ENCODE measurements around the gene CAV3.

CAV3 gene

DNA sequence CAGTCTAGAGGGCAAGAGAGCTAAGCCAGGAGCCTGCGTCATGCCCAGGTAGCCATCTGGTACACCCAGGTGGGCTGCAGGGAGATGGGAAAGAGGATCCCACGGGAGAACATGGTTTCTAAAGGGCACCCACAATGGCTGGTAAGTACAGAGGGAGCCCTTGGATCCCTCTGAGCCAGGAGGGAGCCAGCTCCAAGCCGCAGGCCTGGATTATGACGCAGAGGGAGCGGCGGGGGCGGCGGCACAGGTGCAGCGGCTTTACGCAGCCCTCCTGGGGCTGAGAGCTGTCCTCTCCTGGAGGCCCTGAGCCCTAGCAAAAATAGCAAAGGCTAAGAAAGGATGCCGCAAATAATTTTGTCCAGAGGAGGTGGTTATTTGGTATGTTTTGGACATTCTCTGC, 2.8 kb downstream of the CAV3 start:
- DNase-seq, result no peak

DNA sequence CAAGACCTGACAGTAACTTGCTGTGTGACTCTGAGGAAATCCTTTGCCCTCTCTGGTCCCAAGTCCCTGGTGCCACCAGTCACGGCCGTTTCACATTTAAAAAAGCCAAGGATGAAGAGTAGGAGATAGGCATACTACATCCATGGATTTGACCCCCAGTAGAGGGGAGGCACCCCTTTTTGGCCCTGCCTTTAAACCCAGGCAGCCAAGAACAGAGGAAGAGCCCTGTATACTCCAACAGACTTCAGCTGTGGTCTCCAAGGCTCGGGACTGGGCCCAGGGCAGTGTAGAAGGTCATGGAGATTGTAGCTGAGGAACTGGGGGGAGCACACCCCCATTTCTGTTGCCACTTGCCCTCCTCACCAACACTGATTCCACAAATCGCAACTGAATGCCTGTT, 3.7 kb downstream of the CAV3 start:
- DNase-seq, result no peak

DNA sequence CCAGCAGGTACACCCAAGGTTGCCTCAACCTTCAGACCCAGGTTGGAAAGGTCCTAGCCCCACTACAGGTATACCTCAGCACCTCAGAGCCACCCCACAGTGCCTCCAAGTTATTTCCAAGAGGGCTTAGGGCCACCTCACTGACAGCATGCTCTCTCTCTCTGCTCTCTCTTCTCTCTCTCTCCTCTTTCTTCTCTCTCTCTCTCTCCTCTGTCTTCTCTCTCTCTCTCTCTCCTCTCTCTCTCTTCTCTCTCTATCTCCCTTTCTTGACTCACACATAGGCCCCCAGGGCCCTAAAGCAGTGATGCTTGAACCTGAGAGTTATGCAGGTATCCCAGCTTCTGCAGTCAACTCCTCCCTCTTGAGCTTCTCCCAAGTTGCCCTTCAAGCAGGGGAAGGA, 4.2 kb downstream of the CAV3 start:
- DNase-seq, result no peak

DNA sequence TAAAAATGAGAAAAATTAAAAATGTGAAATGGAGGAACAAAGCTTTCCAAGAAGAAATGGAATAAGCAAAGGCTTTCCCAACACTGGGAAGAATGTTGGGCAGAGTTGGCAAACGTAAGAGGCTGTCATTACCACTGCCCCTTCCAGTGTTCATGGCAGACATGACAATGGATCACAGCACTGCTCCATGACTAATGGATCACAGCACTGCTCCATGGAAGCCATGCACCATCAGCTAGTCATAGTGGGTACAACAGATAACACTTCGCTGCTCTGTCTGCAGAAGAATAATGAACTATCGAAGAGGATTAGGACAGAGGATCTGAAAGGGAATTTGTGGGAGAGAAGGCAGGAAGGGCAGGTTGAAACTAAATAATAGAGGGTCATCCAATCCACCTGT, 5.0 kb downstream of the CAV3 start:
- DNase-seq, result no peak

- no peak for DNase-seq
These were observed 6.3 kb downstream of the CAV3 start for GRCh38 chr3:8739757-8740504.

DNA sequence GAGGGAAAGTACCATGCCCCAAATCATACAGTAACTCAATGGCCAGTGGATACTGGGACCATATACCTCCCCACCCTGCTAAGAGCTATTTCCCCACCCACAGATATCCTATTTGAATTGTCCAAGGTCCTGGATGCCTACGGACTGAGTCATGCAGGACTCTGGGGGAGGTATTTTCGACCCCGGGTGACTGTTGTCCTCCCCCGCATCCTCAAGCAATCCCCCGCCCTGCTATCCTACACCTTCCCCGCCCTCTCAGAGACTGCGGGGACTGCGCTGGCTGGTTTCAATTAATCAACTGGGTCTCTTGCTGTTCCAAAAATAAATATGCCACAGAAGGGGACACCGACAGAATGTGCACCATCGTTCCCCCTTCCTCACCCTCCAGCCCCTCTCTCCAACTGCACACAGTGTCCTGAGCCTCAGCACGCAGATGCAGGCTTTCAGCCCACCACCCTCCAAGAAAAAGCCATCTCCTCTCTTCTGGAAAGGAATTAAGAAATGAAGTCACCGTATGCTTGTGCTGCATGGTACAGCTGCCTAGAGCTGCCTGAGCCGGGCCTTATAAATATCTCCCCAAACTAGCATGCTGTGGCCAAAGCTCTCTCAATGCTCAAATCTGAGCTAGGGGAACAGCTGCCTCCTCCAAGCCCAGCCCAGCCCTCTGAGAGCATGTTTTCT, 8.1 kb downstream of the CAV3 start:
- DNase-seq, result no peak

DNA sequence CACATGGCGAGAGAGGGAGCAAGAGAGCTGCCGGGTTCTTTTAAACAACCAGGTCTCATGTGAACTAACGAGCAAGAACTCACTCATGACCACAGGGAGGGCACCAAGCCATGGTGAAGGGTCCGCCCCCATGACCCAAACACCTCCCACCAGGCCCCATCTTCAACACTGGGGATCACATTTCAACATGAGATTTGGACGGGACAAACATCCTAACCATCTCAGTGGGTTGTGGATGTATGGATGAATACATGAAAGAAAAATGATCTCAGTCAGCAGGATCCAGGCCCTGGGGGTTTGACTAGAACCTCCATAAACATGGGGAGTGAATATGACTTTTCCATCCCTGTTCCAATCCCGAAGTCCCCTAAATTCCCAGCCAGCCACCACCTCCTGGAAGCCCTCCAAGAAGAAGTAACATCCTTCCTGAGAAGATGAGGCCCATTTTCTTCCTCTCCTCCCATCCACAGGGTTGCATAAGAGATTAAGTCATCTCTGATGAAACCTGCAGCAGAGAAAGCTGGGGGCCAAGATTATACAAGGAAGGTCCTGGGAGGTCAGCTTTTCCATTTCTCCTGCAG, 9.5 kb downstream of the CAV3 start:
- no peak for DNase-seq

DNA sequence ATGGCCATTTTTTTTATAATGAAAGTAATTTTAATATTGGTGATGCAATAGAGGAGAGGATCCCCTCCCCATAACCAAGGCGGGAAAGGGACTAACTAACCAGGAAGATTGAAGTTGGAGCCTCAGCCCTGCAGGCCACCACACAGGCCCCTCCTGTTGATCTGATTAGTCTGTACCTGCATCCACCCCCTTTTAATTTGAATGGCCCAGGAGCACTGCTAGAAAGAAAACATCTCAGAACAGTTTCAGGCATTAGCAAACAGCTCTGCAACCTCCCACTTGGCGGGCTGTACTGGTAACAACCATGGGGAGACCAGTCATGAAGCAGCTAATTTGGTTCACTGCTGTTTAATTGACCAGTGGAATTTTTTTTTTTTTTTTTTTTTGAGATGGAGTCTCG, 10.3 kb downstream of the CAV3 start:
- no peak for DNase-seq

GRCh38 chr3:8745619-8746370, 12.2 kb downstream of the CAV3 start:
- no peak for DNase-seq

DNA sequence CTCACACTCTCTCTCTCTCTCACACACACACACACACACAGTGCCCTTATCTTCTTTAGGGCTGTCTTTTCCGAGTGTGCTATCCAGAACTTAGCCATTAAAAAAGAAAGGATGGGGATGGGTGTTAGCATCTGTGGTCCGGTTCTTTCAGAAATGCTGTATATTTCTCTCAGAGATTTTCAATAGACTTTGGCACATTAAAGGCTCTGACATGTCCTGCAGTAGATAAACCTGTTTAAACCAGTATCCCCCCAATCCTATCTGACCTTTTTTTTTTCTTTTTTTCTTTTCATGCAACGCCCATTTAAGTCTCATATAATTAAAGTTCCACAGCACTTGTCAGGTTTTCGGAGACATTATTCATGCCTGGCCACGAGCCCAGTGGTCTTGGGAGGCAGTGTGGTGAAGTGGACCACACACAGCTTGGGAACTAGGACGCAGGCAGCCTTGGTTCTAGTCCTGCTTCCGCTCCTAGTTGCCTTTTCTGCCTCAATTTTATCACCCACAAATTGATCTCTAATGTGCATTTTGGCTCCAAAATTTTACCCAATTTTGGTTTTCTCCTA, 13.3 kb downstream of the CAV3 start:
- DNase-seq, result no peak

GRCh38 chr3:8749316-8749715, 15.7 kb downstream of the CAV3 start:
- no peak for DNase-seq

DNA sequence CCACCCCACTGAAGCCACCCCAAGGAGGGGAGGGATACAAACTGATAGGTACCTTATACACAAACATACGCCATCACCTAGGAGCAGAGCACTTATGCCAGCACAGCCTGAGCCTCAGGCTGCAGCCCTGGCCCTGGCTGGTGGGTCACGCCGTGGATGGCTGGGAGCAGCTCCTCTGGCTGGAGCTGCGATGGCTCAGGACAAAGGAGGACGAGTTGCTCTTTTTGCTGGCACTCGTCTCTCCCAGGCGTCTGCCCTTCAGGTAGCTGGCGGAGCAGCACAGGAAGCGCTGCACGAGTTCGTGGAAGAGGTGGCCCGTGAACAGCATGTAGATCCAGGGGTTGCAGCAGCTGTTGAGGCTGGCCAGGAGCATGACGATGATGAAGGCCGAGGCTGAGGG, 19.2 kb downstream of the CAV3 start:
- no peak for DNase-seq

DNA sequence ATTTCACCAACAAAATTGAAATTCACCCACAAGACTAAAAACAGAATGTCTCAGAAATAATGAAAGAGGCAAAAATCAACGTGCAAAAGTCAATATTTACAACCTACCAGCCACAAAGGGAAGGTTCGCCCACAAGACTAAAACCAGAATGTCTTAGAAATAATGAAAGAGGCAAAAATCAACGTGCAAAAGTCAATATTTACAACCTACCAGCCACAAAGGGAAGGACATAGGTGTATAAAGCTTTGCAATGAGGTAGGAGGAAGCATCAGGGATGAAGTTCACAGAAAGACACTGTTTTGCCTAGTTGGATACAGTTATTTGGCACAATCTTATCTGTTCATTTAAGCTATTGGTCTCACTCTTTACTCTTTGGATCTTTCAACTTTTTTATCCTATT, 21.5 kb downstream of the CAV3 start:
- DNase-seq, result no peak

- DNase-seq, result no peak
These were observed 22.1 kb downstream of the CAV3 start for GRCh38 chr3:8755564-8756237.

DNA sequence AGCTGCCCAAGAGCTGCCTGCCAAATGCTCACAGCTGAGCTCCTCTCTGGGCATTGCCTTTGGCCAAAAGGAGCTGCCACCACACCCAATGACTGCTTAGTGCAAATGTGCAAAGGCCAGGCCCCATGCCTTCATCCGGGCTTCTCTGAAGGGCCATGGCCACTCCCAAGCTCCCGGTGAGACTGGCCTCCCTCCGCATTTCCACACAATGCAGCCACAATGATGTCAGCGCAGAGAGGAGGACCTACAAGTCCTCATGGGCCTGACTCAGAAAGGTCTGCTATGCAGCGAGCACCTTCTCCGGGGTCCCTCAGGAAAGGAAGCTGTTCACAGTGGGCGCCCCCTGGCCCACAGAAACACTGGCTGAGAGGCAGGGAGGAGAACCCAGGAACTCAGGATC, 23.1 kb downstream of the CAV3 start:
- no peak for DNase-seq

- no peak for DNase-seq
These were observed 24.2 kb downstream of the CAV3 start for GRCh38 chr3:8757551-8758518.

- DNase-seq, result no peak
These were observed 25.6 kb downstream of the CAV3 start for GRCh38 chr3:8759038-8759707.

- no peak for DNase-seq
These were observed 26.5 kb downstream of the CAV3 start for GRCh38 chr3:8760091-8760490.

- DNase-seq, result no peak
These were observed 26.9 kb downstream of the CAV3 start for GRCh38 chr3:8760506-8760905.

DNA sequence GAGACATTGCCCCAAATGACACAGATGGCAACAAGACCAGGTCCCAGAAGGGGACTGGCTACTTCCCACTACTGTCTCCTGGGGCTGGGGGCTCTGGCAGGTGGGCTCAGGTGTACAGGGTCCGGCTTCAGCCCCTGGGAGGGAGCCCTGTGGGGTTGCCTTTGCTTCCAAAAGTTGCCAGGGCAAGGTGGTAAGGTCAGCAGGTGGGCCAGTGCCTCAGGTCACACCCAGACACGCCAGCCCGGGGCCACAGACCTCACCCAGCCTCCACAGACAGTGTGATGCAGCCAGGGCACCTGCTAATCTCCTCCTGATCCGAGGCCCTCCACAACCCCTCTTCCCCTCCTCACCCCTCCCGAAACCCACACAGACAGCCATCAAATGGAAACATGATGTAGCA, 28.3 kb downstream of the CAV3 start:
- DNase-seq, result no peak
